Measurements from ENCODE around the gene IL2RA.

- TF ChIP-seq CTCF (IDR thresholded peaks at IDR 0.05) (no peak), POLR2A (IDR thresholded peaks at IDR 0.05) (no peak), EP300 (IDR thresholded peaks at IDR 0.05) (peak in 1 of 2 donors; percentile 31)
Observed at GRCh38 chr10:6020826-6021225, 41.3 kb downstream of the IL2RA start.
